DMS114 treated with DMSO at 0.1 percent for 48 hours (cell line): ENCODE data around the gene AKR1B1.
"Not testable (repeated sequence)": the region's sequence is repeated elsewhere in the genome, so short reads cannot be mapped to it uniquely, and the experiment has no call there.

Experiments
- DNase-seq: peaks from one replicate; lab custom pipeline; 2025; ENCODE audit not compliant: unreplicated experiment; lab: John Stamatoyannopoulos, UW

The AKR1B1 gene

GRCh38 chr7:134458806-134459698 lies at the start of gene AKR1B1:
TSS of gene AKR1B1 (minus strand) at chr7:134459100. CDS start at chr7:134459062, 38 bp downstream.
- peak; percentile 74 for DNase-seq

- no peak for DNase-seq
These were observed 47.0 kb upstream of the AKR1B1 start for GRCh38 chr7:134505856-134506255.

GRCh38 chr7:134504660-134505164 lies 45.8 kb upstream of the AKR1B1 start:
- no peak for DNase-seq

- DNase-seq, result no peak
These were observed 43.8 kb upstream of the AKR1B1 start for GRCh38 chr7:134502463-134503371.

GRCh38 chr7:134500982-134501381 lies 42.1 kb upstream of the AKR1B1 start:
- DNase-seq, result no peak

- no peak for DNase-seq
These were observed 41.5 kb upstream of the AKR1B1 start for GRCh38 chr7:134500406-134500805.

- no peak for DNase-seq
These were observed 36.6 kb upstream of the AKR1B1 start for GRCh38 chr7:134495546-134495945.

GRCh38 chr7:134493091-134493490 lies 34.2 kb upstream of the AKR1B1 start:
- DNase-seq, result no peak

- not testable (repeated sequence) for DNase-seq
These were observed 28.8 kb upstream of the AKR1B1 start for GRCh38 chr7:134487721-134488120.

- no peak for DNase-seq
These were observed 26.3 kb upstream of the AKR1B1 start for GRCh38 chr7:134485203-134485602.

GRCh38 chr7:134483296-134483695 lies 24.4 kb upstream of the AKR1B1 start:
- DNase-seq, result no peak

- no peak for DNase-seq
These were observed 24.0 kb upstream of the AKR1B1 start for GRCh38 chr7:134482858-134483257.

- DNase-seq, result no peak
These were observed 22.3 kb upstream of the AKR1B1 start for GRCh38 chr7:134481167-134481566.

GRCh38 chr7:134480730-134481129 lies 21.8 kb upstream of the AKR1B1 start:
- no peak for DNase-seq

GRCh38 chr7:134480202-134480601 lies 21.3 kb upstream of the AKR1B1 start:
- DNase-seq, result no peak

- DNase-seq, result no peak
These were observed 19.8 kb upstream of the AKR1B1 start for GRCh38 chr7:134478707-134479106.

GRCh38 chr7:134477954-134478353 lies 19.1 kb upstream of the AKR1B1 start:
- no peak for DNase-seq

- DNase-seq, result no peak
These were observed 17.1 kb upstream of the AKR1B1 start for GRCh38 chr7:134476044-134476443.

- DNase-seq, result no peak
These were observed 15.9 kb upstream of the AKR1B1 start for GRCh38 chr7:134474828-134475227.

- no peak for DNase-seq
These were observed 15.0 kb upstream of the AKR1B1 start for GRCh38 chr7:134473861-134474291.

GRCh38 chr7:134472572-134473244 lies 13.8 kb upstream of the AKR1B1 start:
- no peak for DNase-seq
